HG02870 (cell line): ENCODE results near the gene NDRG4.
A peak's percentile ranks its signal among the peaks of the same experiment; 100 is the strongest.

ENCODE experiments used
- ATAC-seq: cut with Tn5 transposase; IDR thresholded peaks from one replicate; pipeline ENCODE4 v1.9.1; 2021; ENCODE audit warnings: mild to moderate bottlenecking, moderate library complexity; ENCODE audit not compliant: unreplicated experiment

Gene NDRG4, protein sequence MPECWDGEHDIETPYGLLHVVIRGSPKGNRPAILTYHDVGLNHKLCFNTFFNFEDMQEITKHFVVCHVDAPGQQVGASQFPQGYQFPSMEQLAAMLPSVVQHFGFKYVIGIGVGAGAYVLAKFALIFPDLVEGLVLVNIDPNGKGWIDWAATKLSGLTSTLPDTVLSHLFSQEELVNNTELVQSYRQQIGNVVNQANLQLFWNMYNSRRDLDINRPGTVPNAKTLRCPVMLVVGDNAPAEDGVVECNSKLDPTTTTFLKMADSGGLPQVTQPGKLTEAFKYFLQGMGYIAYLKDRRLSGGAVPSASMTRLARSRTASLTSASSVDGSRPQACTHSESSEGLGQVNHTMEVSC

DNA sequence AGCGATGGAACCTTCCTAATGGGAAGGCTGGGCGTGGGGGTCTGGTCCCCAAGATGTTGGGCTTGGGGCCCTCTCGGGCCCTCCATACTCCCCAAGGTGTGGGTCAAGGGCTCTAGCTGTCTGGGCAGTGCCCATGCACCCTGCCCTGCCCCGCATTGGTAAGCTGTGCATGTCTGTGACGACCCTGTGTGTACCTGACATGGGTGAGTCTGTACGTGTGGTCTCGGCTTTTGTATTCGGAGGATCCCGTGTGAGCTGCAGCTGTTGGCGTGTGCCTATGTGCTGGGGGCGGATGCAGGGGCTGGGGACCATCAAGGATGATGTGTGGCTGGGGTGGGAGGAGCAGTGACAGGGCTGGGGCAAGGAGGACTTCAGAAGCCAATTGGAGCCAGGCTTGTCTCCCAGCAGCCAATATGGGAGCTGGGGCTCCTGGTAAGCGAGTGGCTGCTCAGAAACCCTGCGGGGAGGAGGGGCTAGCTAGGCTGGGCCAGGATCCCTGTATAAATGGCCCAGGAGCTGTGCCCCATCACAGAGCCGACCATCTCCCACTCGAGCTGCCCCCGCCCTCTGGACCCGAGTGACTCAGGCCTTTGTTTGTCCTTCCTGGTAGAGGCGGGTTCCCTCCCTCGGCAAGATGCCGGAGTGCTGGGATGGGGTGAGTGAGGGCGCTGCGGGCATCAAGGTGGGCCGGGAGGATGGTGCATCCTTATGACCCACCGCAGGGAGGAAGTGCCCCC is at the start of gene NDRG4:
Gene NDRG4, plus strand, starts transcription at position 529 of the 737 bp plus-strand sequence. Its CDS starts 106 bp downstream, at position 635.
- peak; percentile 64 for ATAC-seq

DNA sequence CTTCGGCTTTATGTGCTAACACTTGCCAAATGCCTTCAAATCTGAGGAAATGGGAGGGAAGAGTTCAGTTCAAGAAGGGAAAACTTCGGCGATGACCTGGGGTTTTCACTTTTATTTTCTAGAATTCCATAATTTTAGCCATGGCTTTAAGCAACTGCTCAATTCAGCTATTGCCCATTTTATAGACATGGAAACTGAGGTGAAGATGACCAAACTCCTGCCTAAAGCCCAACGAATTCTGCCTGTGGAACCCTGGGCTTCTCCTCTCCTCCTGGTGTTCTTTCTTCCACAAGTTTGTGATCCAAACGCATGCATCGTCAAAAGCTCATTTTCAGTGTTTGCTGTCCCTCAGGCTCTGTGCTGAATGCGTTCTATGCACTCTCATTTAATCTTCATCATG is 49.4 kb upstream of the NDRG4 start:
- ATAC-seq, result no peak

DNA sequence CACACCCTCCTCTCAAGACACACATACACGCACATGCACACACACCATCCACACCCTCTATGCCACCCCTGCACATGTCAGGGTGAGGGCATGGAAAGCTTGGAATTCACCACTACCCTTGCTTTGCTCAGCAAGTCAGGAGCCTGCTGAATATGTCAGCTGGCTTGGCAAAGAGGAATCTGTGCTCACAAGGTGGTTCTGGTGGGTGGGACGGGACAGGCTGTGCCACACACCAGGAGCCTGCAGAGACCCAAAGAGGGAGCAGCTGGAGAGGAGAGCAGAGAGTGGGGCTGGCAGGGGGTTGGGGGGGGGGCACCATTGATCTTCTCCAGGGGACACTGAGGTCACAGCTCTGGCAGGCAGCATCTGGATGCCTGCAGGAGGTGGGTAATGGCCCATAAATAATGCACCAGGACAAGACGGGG is 48.7 kb upstream of the NDRG4 start:
- no peak for ATAC-seq

DNA sequence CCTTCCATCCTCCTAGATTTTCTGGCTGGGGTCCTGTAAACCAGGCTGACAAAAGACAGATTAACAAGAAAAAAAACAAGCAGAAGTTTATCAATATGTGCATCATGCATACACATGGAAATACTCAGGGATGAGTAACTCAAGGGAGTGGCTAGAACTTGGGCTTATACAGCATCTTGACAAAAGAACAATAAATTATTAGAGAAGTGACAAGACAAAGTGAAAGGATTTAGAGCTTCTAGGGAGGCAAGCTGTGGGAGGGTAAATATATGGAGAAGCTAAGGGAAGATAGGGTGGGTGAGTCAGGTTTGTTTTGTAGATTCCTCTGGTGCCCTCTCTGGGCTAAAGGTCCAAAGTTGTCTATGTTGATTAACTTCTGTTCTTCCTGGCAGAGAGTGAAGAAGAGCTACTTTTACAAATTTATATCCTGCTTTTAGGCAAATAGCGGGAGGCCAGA is 48.0 kb upstream of the NDRG4 start:
- ATAC-seq, result no peak

DNA sequence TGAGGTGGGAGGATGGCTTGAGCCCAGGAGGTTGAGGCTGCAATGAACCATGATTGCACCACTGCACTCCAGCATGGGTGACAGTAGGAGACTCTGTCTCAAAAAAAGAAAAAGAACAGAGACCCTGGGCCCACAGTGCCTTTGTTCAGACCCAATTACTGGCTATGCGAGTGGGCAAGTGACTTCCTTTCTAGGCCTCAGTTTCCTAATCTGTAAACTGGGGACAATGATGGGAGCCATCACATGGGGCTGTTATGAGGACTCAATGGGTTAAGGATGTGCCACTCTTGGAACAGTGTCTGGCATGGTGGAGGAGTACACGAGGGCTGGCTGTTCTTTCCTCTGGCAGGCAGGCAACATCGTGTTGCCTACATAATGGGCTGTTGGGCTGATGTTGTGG is 47.3 kb upstream of the NDRG4 start:
- ATAC-seq, result no peak

DNA sequence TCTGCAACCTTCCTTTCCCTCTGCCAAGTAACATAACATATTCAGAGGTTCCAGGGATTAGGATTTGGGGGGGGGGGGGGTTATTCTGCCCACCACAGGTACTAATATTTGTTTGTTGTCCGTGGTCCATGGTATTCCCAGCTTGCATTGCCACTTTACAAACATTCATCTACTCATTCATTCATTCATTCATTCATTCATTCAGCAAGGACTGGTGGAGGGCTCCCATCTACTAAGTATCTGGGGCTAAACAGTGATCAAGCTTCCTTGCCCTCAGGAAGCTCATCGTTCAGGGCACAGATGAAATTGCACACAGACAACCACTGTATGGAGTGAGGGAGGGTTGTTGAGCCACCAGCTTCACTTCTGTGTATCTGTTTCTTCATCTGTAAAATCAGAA is 45.8 kb upstream of the NDRG4 start:
- ATAC-seq, result no peak

DNA sequence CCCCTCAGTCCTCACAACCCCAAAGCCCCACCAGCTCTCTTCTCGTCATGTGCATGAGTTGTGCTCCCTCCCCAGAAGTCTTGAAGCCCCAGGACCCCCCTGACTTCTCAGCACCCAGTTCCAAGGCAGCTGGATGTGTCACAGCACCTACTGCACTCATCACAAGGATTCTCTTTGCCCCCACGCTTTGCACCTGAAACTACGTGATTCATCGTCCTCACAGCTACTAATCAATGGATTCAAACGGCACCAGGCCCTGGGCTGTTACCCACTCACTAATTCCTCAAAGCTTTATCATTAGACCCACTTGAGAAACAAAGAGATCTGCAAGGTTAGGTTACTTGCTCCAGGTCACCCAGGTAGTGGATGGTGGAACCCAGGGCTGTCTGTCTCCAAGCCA is 45.1 kb upstream of the NDRG4 start:
- no peak for ATAC-seq

DNA sequence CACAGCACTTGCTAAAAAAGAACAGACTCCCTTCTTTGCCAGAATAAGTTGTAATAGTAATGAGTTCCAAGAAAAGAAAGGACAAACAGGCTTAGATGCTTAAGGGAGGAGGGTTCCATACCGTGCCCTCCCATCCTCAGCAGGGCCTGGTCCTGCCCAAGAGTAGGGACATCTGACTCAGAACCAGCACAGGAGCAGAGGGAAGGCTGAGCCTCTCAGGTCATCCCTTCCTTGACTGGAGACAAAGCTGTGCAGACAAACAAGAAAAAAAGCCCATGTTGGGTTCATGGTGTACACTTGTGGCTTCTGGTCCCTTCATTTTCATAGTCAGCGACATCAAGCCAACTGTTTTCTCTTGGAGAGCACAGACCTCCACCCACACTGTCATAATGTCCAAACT is 44.2 kb upstream of the NDRG4 start:
- no peak for ATAC-seq

DNA sequence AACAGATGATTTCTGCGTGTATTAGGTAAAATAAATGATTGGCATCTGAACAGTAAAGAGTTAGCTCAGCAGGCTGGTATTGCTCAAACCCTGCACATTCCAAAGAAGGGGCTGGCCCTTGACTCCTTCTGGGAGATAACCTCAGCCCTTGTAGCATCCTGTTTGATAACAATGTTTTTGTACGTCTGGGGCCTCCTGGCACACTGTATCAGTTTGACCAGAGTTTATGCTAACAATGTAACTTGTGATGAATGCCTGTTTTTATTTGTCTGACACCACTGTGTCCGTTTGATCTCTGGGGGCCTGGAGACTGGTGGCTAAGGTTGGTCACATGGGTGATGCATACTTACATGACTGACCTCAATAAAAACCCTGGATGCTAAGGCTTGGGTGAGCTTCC is 43.8 kb upstream of the NDRG4 start:
- ATAC-seq, result no peak

DNA sequence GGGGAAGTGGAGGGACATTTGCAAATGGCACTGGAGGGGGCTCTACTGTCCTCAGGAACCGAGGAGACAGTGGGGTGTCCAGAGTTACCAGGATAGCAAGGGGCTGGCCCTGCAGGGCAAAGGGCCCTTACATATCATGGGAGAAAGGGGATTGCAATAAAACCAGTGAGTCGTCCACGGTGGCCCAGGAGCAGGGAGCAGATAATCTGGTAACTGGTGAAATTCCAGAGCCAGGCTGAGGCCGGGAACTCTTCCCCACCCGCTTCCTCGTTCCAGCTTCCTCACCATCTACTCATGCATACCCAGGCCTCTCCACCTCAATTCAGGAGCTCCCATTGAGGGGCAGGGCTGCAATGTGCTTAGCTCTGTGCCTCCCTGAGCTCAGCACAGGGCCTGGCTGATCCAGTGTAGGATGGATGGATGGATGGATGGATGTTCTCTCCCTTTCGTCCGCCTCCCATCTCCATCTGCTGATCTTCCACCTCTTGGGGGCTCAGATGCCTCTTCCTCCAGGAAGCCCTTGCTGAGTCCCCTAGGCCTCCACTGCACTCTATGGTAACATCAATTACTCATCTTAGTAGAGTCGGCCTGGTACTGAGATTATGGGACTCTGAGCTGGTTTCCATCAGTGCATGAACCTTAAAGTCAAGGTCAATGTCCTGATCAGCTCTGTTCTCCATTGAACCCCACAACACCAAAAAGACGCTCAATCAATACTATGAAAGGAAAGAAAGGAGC is 41.2 kb upstream of the NDRG4 start:
- peak; percentile 22 for ATAC-seq

DNA sequence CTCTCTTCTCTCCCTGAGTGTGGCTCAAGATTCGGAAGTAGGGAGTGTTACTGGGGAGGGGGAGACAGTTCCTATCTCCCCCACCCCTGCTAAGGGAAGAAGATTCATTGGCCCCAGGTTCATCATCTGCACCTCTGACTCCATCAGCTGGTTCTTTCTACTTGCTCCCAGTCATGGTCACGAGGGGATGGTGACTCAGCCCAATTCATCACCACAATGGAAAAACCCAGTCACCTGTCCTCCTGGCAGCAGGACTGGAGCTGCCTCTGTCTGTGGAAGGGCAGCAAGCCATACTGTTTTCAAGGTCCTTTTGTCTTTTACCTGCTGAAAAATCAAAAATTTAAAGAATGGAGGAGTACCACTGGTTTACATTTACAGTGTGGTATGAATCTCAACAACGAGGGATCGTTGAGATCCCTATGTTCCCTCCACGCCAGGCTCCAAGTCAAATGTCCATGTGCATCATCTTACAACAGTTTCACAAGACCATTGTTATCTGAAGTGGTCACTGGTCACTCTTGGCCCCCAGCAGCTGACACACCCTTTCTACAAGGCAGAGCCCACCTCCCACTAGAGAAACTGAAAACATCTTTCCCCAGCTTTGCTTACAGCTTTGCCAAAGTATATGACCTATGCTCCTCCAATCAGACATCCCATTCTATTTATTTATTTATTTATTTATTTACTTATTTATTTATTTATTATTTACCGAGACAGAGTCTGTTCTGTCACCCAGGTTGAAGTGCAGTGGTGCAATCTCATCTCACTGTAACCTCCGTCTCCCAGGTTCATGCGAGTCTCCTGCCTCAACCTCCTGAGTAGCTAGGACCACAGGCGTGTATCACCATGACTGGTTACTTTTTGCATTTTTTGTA is 40.4 kb upstream of the NDRG4 start:
- peak; percentile 44 for ATAC-seq

DNA sequence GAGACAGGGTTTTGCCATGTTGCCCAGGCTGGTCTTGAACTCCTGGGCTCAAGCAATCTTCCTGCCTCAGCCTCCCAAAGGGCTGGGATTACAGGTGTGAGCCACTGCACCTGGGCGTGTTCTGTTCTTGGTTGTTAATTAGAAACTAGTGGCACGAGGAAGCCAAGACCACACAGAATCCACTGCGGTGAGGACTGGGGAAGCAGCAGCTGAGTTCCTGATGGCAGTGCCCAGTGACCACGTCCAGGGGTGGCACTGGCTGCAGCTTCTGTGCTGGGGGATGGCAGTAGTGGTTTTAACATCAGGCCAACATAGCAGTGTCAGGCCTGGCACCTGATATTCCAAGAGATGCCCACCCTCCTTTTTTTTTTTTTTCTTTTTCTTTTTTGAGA is 39.7 kb upstream of the NDRG4 start:
- ATAC-seq, result no peak

DNA sequence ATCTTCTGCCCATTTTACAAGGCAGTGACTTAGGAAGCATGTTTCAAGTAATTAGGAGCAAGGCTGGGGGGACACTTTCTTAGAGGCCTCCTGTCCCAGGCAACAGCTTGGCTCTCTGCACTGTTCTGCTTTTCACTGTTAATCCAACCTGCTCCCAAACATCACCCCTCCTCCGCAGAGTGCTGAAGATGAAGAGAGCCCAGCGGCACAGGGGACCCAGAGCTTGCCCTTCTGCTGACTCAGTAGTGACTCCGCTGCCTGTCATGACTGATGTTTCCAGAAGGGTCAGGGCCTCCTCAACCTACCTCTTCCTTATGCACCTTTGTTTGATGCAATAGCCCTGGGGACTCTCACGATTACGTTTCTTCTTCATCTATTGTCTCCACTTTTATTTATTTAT is 38.9 kb upstream of the NDRG4 start:
- no peak for ATAC-seq

DNA sequence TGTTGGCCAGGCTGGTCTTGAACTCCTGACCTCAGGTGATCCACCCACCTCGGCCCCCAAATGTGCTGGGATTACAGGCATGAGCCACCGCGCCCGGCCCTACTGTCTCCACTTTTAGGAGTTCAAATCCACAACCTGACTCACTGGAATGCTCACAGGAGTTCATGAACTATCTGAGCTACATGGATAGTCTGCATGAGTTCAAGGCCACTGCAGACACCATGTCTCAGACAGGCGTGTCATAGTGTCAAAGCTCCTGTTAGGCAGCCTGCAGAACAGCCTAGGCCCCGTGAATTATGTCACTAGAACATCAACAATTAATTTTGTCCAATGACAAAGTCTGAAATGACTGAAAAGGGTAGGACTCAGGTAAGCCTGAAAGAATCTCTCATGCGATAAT is 38.3 kb upstream of the NDRG4 start:
- ATAC-seq, result no peak

DNA sequence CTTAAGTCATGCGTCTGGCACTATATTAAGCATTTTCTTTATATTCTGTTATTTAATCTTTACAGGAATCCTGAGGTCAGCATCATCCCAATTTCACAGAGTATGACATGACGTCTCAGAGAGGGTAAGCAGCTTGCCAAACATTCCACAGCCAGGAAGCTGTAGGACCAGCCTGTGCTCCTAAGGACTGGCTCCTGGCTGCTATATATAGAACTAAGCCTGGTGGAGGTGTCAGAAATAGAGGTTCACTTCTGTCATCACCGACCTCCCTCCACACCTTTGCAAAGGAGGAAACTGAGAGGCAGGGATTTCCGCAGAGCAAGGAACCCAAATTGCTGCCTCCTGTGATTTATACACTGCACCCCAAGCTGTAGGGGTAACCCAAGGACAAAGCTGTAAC is 37.9 kb upstream of the NDRG4 start:
- no peak for ATAC-seq

DNA sequence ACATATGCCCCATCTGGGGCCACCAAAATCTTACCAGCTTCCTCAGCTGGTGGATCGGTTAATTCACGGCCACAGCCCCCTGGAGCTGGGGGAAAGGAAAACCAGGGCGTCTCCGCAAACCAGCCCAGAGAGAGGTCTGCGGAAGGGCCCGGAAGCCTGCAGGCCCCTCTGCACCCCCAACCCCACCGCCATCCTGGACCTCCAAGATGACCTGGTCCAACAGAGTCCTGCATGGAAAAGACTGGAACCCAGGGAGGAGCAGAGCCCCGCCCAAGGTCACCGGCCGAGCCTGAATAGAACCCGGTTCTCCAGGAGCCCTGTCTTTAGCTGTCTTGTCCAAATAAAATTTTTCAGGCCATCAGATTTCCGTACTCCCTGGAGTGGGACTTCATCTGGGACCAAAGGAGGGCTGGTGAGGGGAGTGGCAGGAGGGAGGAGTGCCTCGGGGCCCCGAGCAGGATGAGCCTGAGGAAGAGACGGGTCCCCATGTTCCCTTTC is 37.4 kb upstream of the NDRG4 start:
- no peak for ATAC-seq

DNA sequence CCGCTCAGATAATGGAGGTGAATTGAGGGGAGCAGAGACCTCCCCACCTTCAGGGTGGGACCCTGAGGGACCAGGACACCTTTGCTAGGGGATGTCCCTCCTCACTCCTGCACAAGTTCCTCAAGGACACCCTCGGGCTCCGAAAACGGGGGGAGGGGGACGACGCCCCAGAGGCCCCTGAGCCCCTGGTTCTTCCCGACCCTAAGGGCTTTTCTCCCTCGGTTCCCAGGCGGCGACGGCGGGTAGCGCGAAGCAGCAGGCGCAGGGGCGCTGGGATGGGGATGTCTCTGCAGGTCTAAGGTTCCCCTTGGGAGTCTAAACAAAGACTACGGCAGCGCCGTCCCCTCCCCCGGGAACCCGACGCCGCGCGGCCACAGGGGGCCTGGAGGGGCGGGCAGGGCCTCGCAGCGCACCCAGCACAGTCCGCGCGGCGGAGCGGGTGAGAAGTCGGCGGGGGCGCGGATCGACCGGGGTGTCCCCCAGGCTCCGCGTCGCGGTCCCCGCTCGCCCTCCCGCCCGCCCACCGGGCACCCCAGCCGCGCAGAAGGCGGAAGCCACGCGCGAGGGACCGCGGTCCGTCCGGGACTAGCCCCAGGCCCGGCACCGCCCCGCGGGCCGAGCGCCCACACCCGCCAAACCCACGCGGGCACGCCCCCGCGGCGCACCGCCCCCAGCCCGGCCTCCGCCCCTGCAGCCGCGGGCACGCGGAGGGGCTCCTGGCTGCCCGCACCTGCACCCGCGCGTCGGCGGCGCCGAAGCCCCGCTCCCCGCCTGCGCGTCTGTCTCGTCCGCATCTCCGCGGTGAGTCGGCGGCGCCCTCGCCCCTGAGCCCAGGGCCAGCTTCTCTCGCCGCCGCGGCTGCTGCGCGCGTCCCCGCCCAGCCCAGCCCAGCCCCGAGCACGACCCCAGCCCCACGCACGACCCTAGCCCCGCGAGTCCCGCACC is 36.7 kb upstream of the NDRG4 start:
- ATAC-seq, result no peak

DNA sequence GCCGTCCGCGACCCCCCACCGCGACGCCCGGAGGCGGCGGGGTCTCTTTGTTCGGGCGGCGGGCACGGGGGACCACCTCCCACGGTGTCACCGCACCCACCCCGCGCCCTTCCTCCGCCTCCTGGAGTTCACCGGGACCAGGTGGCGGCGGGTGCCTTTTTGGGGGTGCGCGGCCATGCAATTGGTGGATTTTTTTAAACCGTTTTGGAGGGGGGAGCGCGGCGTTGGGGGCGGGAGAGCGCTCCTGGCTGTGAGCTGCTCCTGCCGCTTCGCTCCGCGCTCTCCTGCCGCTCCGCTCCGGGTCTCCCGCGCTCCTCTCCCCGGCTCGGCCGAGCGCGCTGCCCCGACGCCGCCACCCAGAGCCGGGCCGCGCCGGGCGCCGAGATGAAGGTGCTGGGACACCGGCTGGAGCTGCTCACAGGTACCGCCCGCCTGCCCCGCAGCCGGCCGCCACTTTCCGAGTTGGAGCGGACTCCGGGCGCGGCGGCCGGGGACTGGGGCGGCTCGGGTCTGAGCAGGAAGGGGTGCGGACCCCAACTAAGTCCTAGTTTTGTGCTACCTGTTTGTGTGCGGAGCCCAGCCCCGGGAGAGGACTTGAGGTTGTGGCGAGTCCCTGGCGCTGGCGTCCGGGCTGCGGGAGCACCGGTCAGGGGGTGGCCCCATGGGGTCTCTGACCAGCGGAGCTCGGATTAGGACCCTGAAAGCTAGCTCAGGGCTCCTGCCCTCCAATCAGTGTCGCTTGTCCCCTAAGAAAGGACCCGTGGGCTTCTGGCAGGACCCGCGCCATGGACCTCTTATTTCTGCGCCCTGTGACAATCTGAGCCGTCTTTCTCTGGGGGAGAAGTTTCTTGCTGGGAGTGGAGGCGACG is 35.7 kb upstream of the NDRG4 start:
- ATAC-seq, result no peak
